HG02938 (cell line): ENCODE measurements around the gene FCHSD1.
A peak's percentile ranks its signal among the peaks of the same experiment; 100 is the strongest.

Experiments
- ATAC-seq: cut with Tn5 transposase; IDR thresholded peaks from one replicate; pipeline ENCODE4 v1.9.1; 2021; ENCODE audit warnings: mild to moderate bottlenecking, moderate library complexity; ENCODE audit not compliant: unreplicated experiment

FCHSD1 gene

DNA sequence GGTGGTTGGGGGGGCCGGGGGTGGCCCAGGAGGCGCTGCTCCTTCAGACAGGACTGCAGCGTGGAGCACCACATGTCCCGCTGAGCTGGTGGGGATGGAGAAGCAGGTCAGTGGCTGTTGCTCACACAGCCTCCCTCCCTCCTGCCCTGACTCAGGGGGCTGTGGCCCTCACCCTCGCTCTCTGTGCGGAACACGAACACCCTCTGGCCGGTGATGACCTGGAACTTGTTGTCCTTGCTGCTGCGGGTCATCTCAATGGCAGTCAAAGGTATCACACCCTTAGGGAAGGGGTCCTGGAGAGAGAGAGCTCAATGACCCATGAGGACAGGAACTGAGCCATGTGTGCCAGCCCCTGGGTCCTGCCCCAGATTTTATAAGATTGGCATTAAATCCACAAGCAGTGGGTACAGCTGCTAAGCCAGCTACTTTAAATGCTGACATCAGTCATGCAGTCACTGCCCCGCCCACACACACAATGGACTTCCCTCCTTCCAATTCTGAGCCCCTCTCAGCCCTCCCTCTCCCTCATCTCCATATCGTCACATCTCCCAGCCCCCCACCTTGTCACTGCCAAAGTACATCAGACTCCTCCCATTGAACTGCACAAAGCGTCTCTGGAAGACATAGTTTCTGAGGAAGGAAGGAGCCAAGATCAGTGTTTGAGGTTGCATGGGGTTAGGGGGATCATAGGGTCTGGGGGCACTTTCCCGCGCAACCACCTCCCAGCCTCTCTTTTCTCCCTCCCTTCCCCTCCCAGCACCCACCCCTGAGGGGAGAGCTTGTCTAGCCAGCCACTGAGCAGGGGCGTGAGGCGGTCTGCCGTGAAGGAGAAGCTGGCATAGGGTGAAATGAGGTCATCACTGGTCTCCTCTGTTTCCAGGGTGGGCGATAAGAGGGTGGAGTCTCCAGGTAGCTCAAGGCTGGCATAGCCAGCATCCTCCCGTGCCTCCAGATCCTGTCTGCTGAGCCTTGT is 21.9 kb upstream of the FCHSD1 start:
- no peak for ATAC-seq

GRCh38 chr5:141672071-141672840 is 21.0 kb upstream of the FCHSD1 start:
- no peak for ATAC-seq

- ATAC-seq = no peak
Measured at GRCh38 chr5:141669520-141669919, 18.3 kb upstream of the FCHSD1 start.

GRCh38 chr5:141668601-141669265 is 17.5 kb upstream of the FCHSD1 start:
- ATAC-seq = no peak

GRCh38 chr5:141665995-141666940 is 15.1 kb upstream of the FCHSD1 start:
- no peak for ATAC-seq

DNA sequence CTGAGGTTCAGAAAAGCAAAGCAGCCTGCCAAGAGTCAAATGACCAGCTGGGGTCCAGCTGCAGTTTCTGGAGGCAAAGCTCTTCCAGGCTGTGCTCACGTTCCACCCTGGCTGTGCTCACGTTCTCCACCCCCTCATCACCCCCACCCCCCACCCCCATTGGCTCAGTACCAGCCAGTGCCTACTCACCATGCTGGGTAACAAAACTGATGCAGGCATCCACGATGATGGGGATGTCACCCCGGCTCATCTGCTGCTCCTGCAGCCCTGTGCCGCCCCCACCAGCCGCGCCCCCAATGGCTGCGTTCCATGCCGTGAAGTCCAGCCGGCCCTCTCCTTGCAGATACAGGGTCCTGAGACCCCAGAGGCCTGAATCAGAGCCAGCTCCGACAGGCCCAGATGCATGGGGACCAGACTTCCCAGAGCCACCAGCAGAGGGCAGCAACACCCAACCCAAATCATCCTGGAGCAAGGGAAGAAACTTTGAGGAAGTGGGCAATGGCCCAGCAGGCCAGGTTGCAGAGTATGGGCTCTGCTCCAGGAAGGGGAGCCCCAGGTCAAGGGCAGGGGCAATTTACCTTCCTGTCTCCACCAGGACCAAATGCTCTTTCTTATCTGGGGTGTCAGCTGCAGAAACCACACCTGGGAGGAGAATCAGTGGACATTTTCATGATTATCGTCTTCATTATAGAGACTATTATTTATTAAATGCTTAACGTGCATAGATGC is 13.7 kb upstream of the FCHSD1 start:
- ATAC-seq = peak; percentile 94

DNA sequence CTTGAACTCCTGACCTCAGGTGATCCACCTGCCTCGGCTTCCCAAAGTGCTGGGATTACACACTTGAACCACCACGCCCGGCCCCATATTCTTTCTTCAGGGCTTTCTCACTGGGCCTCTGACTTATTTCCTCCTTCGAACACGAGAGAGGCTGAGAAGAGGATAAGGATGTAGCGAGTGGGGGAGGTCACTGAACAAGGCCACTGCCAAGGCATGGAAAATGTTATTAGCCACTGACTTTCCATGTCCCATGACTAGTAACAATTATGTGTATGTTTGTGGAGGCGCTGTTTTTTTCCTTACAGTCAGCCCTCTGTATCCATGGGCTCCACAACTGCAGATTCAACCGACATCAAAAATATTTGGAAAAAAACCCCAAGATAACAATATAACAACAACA is 12.3 kb upstream of the FCHSD1 start:
- ATAC-seq = no peak

DNA sequence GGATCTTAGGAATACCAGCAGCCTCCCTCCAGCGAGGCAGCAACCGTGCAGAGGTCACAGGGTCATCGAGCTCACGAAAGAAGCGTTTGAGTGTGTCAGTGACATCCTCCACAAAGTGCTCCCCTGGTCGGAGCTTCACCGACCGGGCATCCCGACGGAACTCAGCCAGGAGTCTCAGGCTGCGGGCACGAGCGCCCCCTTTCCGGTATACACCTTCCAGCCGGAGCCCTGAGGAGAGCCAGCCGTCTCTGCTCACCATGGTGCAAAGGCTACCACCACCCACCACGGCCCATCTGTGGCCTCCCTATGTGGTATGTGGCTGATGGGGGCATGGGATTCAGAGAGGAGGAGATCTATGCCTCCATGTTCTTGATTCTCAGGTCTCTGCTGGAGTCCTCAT is 10.8 kb upstream of the FCHSD1 start:
- ATAC-seq = no peak

DNA sequence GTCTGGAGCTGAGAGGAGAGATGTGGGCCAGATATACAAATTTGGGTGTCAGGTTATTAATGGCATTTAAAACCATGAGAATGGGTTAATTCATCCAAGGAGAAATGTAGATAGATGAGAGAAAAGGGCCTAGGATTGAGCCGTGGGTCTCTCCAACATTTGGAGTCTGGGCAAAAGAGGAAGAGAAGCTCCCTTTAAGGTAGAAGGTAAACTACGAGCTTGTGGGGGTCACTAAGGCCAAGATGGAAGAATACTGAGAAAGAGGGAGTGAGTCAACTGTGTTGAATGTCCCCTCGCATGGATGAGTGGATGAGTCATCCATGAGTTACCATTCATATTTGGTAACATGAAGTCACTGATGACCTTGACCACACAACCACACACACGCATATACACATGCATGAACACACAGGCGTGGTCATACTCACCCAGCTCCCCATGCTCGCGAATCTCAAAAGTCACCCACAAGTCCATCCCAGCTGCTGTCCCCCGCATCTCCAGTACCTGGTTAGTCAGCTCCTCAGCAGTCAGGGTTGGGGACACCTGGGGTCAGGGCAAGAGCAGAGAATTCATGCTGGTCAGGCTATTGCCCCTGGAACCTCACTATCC is 6.8 kb upstream of the FCHSD1 start:
- no peak for ATAC-seq

GRCh38 chr5:141657404-141657803 is 6.2 kb upstream of the FCHSD1 start:
- no peak for ATAC-seq

DNA sequence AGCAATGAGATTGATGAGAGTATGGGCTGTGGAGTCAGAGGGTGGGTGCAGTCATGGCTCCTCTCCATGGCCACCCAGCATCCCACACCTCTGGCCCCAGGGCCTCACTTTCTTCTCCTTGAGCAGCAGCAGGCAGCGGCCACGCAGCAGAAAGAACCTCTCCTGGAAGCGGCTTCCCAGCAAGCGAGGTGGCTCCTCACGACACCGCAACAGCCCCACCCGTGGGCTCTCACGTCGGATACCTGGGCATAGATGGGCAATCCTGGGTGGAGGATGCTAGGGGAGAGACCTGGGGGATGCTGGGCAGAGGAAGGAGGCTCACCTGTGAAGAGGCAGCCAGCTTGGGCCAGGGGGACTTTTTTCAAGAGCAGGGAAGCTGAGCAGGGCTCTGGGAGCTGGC is 5.2 kb upstream of the FCHSD1 start:
- no peak for ATAC-seq

DNA sequence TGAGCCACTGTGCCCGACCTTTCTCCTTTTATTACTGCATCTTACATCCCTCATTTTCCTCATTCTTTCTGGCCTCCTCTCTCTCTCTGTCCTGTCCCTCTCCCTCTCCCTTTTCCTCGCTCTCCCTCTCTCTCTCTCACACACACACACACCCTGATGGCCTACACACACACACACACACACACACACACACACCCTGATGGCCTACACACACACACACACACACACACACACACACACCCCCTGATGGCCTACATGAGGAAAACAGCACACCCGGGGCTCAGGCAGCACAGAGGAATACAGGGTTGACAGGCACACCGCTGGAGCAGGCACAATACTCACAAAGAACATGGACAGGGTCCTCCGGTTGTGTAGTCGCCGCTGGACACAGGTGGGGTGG is 3.8 kb upstream of the FCHSD1 start:
- no peak for ATAC-seq

DNA sequence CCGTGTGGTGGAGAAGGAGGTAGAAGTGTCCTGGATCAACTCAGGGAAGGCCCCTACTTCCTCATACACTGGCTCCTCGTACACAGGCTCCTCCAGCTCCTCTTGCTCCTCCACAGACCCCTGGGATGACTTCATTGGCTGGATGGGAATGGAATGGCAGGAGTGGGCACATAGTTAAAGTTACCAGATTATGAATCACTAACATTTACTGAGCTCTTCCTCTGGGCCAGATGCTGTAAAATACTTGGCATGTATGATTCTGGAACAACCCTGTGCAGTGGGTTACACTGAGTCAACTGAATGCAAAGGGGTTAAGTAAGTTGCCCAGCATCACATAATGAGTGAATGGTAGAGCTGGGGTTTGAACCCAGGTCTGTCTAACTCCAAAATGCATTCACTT is 3.1 kb upstream of the FCHSD1 start:
- ATAC-seq = no peak

DNA sequence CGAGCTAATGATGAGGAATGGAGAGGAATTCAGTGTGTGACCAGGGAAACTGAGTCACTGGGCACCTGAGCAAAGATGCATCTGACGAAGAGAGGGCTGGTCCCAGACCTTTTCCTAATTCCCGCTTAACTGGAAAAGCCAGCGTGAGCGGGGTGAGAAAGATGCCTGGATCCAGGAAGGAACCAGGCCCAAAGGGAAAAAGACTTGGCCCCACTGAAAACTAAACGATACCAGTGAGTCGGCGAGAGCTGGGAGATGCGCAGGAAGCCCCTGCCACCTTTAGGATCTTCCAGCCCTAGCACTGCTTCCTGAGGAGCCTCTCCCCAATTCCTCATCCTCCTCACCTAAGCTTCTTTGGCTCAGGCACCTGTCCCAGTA is 499 bp upstream of the FCHSD1 start:
- no peak for ATAC-seq

GRCh38 chr5:141649972-141650371 is 1.2 kb downstream of the FCHSD1 start:
- no peak for ATAC-seq

GRCh38 chr5:141649056-141649688 is 2.0 kb downstream of the FCHSD1 start:
- no peak for ATAC-seq

DNA sequence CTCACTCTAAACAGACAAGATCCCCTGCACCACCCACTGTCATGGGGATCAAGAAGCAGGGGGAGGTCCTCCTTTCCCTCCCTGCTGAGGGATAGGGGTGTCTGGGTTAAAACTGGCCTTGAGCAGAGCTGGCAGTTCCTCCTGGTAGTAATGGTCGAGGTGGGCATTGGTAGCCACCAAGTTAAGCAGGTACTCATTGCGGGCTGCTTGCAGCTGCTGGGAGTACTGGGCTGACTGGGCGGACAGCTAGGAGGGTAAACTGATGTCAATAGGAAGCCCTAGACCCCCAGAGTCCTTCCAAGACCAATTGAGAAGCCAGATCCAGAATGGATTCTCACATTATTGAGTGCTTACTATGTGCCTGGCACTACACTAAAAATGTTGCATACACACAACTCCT is 3.4 kb downstream of the FCHSD1 start:
- ATAC-seq = no peak

GRCh38 chr5:141647242-141647641 is 4.0 kb downstream of the FCHSD1 start:
- ATAC-seq = no peak

DNA sequence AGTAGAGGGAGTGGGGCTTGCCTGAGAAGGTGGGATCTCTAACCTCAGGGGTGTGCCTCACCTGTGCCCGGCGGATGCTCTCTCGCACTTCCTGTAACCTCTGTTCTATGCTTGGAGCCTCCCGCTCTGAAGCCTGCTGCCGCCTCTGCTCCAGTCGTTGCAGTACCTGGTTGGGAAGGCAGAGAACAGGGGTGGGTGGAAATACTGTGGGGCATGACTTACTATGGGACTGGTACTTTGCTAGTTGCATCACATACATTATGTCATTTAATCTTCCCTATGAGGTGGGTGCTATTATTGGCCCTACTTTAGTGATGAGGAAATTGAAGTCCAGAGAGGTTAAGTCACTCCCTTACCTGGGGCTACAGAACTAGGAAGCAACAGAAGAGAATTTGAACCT is 5.2 kb downstream of the FCHSD1 start:
- ATAC-seq = no peak
